ENCODE measurements around the gene PLA2G3.
"Not testable (repeated sequence)": the region's sequence is repeated elsewhere in the genome, so short reads cannot be mapped to it uniquely, and the experiment has no call there.

PLA2G3 gene

DNA sequence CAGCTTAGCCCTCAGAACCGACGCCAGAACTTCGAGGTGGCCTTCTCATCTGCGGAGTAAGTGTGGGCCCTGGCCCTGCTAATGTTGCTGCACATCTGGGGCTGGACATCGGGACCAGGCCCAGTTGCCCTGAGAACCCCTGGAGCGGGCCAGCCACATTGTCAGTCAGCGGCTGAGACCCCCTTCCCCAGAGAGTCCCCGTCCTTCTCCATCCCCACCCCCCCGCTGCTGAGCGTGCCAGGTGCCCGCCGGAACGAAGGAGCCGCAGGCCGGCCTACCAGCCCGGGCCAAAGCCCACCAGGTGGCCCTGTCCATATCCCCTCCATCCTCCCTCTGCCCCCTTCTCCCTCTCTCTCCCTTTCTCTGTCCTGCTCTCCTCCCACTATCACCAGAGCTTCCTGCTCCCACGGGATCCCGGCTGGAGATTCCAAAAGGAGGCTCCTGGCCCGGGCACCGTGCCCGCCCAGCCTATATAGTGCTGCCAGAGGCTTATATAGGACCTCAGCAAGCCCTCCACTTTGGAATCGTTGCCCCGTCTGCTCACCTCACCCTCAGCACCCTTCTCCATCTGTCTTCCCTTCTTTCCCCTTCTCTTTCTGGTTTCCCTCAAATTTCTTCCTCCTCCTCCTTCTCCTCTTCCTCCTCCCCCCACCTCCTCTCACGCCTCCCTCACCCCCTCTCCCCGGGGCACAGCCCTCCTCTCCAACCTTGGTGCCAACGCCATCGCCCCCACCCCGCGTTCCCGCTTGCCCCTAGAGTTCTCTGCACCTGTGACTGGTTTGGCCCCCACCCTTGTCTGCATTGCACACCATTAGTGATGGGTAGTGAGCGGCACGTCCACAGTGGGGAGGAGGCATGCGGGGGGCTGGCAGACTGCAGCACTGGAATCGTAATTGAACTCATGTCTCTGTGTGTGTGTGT is 40.2 kb downstream of the PLA2G3 start:
- no peak for DNase-seq

DNA sequence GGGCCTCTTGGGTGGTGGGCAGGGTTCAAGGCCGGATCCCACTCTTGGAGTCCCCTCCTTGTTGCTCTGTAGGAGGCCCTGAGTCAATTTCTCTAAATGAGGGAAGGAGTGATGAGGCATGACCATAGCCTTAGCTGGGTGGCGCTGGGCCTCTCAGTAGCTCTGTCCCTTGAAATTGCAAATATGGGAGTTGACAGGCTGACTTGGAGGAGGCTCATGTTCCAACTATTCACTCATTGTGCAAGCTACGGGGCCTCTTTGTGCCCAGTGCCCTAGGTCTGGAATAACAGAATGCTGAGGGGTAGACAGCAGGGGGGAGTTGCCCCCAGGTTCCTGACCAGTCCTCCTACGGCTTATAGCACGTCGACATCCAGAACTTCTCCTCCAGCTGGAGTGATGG is 40.9 kb downstream of the PLA2G3 start:
- no peak for DNase-seq

DNA sequence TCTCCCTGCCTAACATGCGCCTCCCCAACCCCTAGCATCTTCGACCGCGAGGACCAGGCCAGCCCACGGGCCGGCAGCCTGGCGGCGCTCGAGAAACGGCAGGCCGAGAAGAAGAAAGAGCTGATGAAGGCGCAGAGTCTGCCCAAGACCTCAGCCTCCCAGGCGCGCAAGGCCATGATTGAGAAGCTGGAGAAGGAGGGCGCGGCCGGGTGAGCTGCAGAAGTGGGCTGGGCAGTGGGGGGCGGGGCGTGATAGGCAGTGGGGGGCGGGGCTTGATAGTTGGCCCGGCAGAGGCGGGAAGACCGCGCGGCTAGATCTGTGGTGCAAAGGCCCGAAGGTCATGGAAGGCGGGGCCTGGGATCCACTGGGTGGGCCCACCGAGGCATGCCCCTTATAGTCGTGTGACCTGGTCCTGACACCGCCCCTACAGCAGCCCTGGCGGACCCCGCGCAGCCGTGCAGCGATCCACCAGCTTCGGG is 41.6 kb downstream of the PLA2G3 start:
- no peak for DNase-seq

DNA sequence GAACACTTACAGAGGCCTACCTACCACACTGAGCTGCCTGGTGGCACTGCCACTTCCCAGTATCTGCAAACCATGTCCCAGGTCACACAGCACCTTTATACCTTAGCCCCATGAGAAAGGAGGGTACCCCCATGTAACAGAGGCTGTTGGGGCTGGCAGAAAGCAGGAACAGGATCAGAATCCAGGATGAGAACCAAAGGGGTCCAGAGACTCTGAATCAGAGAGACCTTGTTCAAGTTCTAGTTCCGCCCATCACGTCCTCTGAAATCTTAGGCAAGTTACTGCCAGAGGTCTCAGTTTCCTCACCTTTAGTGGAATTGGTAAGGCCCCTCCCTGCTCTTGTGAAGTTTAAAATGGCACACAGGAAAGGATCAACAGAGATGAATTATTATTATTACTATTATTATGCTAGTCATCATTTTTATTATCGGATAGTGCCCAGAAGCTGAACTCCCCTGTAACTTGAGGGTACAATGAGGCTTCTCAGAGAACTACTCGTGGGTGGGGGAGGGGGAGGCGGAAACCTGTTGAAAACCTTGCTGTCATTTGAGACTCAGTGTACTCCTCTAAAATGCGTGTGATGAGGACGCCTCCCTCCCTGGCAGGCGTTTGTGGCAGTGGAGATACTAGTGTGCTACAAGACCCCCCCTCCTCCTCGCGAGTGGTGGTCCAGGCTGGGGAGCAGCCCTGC is 42.2 kb downstream of the PLA2G3 start:
- no peak for DNase-seq

DNA sequence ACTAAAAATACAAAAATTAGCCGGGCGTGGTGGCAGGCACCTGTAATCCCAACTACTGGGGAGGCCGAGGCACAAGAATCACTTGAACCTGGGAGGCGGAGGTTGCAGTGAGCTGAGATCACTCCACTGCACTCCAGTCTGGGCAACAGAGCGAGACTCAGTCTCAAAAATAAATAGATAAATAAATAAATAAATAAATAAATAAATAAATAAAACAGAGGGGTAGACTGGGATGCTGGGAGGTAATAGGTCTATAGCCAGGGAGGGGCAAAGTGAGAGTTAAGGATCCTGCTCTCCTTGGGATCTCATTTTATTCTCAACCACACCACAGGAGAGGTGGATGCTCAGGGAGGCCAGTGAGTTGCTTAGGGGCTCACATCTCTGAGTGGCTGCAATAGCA is 42.8 kb downstream of the PLA2G3 start:
- not testable (repeated sequence) for DNase-seq

DNA sequence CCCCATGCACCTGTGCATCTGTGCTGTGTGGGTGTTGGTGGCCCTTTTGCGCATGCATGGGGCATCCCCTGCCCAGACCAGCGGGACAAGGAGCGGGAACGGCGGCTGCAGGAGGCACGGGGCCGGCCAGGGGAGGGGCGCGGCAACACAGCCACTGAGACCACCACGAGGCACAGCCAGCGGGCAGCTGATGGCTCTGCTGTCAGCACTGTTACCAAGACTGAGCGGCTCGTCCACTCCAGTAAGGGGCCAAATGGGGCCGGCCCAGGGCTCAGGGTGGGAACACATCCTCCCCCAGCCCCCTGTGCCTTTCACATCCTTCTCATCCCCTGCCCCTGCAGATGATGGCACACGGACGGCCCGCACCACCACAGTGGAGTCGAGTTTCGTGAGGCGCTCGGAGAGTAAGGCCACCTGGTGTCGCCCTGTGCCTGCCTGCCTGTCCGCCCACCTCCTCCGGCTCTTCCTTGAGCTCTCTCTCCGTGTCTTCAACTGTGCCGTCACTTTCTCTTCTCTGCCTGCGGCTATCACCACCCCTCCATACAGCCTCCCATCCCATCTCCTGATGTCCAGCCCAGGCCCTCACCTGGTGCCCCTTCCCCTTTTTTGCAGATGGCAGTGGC is 43.5 kb downstream of the PLA2G3 start:
- no peak for DNase-seq

DNA sequence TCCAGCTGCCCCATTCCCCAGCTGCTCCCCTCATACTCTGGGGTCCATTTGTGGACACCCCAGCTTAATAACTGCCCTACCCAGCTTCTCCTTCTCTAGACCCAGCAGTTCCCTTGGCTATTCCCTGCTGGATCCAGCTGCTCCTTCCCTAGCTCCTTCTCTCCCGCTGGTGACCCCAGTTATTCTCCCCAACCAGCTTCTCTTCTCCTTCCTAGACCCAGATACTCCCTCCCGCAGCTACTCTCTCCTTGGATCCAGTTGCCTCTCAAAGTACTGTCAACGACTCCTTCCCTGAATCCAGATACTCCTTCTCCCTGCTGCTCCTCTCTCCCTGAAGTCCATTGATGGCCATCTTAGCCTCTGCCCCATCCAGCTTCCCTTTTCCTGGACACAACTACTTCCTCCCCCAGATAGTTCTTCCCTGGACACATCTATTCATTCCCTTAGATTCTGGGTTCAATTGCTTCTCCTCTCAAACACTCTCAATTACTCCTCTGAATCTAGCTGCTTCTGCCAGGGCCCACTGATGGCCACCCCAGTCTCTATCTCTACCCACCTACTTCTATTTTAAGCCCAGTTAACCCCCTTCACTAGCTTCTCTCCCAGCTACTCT is 44.6 kb downstream of the PLA2G3 start:
- DNase-seq, result no peak

DNA sequence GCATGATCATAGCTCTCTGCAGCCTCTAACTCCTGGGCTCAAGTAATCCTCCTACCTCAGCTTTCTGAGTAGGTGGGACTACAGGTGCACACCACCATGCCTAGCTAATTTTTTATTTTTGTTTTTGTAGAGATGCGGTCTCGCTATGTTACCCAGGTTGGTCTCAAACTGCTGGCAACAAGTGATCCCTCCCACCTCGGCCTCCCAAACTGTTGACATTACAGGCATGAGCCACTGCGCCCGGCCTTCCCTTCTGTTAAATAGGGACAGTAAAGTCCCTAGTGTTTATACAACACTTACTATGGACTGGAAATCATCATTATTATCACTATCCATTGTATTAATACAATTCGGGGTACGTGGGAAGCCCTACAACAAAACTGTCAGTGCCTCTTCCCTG is 45.6 kb downstream of the PLA2G3 start:
- no peak for DNase-seq

DNA sequence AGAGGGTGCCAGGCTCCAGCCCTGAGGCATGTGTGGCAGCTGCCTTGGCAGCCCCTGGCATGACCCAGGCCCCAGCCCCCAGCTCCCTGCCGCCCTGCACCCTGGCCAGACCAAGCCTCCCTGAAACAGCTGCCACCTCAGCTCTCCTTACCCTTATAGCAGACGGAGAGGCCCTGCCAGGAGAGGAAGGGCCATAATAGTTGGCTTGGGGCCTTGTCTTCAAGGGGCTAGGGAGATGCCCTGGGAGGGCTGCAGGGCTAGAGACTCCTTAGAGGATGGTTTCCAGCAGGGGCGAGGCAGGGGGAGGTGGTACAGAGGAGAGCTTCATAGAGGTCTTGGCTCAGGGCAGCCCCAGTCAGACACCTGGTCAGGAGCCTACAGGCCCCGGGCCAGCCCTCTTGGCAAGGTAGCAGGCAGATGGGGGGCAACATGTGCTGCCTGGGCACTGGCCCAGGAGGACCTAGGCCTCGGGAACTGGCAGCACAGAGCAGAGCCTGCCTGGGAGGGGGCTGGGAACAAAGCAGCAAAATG is 46.2 kb downstream of the PLA2G3 start:
- no peak for DNase-seq

DNA sequence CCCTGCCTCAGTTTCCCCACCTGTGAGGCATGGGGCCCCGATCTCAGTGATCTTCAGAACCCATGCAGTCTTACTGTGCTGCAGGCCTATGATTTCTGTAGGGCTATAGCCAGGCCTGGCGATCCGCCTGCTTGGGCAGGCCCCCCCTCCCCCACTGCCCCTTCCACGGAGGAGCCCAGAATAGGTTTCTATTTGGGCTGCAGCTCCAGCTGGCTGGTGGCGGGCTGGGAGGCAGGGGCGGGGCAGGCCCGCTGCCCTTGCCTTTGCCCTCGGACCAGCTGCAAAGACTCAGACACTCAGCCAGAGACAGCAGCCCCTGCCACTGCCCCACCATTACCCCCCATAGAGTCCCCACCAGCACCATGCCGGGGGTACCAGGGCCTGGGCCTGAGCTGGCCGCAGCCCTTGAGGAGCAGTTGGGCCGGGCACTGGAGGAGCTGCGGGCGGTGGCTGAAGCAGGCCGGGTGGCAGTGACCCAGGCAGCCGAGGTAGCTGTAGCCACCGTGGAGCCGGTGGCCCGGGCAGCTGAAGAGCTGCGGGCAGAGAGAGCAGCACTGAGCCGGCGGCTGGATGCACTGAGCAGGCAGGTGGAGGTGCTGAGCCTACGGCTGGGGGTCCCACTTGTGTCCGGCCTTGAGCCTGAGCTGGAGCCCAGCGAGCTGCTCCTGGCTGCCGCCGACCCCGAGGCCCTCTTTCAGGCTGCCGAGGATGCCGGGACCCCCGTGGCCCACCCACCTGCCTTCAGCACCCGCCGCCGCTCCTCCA is 47.0 kb downstream of the PLA2G3 start:
- no peak for DNase-seq

DNA sequence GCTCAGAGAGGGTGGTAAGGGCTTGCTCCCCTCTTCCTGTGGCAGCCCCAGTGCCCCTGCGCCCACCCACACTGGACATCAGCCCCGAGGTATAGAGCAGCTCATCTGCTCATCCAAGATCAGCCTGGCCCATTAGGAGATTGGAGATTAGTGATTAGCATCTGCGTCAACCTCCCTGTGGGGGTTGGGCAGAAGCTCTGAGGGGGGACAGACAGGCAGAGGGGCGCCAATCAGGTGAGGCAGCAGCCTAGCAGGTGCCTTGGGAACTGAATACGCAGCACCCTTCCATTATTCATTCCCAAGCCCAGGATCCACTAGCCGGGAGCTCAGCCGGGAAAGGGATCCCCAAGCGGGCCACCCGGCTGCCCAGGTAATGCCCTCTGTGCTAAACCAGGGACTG is 48.1 kb downstream of the PLA2G3 start:
- DNase-seq, result no peak

DNA sequence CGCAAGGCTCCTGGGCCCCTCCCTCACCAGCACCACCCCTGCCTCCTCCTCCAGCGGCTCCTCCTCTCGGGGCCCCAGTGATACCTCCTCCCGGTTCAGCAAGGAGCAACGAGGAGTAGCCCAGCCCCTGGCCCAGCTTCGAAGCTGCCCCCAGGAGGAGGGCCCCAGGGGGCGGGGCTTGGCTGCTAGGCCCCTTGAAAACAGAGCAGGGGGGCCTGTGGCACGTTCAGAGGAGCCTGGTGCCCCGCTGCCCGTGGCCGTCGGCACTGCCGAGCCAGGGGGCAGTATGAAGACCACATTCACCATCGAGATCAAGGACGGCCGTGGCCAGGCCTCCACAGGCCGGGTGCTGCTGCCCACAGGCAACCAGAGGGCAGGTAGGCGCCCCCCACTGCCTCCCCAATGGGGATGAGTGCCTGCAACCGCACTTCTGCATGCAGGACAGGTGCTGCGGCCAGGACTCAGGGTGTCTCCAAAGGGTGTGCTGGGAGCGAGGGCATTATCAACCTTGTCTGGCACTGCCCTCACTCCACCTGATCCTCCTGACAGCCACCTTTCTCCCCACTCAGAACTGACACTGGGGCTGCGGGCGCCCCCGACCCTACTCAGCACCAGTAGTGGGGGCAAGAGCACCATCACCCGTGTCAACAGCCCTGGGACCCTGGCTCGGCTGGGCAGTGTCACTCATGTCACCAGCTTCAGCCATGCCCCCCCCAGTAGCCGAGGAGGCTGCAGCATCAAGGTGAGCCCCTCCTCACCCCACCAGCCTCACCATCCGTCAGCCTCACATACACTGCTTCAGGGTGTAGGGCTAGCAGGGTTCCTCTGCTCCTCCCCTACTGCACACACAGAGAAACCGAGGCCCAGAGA is 49.0 kb downstream of the PLA2G3 start:
- DNase-seq, result no peak

DNA sequence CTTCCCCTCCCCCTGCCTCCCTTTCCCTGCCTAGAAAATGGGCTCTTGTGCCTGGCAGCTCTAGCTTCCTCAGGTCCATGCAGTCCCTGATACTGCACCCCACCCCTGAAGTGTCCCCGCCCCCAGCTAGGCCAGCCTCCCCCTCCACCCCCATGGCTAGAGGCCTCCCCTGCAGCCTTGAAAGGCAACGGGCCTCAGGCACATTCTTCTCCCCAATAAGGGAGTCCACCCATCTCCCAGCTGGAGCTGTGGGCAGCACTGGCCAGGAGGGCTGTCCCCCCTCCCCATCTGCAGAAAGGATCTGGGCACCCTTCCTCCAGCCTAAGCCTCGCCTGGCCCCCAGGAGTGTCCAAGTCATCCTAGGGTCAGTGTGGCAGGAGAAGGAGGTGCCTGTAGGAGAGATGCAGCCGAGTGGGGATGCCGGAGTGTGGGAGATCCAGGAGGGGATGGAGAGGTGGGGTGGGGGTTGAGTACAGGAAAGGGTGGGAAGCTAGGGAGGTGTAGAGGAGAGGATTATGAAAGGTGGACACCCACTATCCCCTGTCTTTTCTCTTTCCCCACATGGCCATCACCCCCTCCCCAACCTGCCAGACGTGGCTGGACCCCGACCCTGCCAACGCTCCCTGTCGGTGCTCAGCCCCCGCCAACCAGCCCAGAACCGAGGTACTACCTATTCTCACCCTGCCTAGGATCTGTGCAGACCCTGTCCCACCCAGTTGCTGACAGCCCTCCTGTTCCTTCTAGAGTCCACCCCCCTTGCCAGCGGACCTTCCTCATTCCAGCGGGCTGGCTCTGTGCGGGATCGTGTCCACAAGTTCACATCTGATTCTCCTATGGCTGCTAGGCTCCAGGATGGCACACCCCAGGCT is 49.9 kb downstream of the PLA2G3 start:
- no peak for DNase-seq

DNA sequence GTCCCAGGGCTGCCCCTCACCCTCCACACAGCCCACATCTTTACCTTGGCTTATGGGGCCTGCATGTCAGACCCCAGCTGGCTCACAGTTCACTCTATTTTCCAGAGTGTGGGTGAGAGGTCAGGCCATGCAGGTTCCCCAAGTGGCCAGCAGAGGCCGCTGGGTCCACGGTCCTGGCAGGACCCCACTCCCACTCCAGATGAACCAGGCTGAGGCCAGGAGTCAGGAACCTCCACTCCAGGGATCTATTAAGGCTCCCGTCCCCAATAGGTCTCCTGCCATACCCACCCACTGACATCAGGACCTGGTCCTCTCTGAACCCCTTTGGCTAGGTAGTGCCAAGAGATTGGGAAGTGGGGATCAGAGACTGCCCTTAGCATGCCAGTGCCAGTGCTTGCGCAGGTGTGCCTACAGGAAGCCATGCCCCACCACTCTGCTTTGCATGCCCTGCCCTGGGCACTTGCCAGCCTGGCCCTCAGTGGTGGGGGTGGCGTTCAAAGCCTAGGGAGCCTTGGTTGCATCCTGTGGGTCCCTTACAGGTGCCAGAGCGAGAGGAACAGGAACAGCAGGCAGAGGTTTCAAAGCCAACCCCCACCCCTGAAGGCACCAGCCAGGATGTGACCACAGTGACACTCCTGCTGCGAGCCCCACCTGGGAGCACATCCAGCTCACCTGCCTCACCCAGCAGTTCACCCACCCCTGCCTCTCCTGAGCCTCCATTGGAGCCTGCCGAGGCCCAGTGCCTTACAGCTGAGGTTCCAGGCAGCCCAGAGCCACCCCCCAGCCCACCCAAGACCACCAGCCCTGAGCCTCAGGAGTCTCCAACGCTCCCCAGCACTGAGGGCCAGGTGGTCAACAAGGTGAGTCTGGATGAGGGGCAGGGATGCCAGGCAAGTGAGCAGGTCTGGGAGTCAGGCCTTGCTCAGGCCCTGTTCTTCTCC is 50.9 kb downstream of the PLA2G3 start:
- peak in 2 of 5 experiments; percentile 27 to 34 for DNase-seq

DNA sequence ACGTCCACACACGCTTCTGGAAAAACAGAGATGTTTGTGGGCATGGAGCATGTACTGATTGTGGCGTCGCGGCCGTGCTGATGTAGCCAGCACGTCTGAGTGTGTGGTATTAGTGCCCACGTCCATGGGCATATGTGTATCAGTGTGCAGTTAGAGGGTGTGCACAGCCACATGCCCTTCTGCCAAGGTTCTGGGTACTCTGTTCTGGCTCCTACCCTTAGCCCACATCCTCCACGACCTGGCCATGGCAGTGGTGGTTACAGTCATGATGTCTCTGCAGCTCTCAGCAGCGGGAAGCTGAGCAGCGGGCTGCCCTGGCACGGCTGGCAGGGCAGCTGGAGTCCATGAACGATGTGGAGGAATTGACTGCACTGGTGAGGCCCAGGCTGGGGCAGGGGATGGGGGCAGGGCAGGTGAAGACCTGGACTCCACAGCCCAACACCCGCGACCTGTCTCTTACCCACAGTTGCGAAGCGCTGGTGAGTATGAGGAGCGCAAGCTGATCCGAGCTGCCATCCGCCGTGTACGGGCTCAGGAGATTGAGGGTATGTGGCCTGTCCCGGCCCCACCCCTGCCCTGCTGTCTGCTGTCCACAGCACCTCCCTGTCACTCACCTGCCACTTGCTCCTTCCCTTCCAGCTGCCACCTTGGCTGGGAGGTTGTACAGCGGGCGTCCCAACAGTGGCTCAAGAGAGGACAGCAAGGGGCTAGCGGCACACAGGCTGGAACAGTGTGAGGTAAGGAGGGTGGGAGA is 51.9 kb downstream of the PLA2G3 start:
- no peak for DNase-seq

DNA sequence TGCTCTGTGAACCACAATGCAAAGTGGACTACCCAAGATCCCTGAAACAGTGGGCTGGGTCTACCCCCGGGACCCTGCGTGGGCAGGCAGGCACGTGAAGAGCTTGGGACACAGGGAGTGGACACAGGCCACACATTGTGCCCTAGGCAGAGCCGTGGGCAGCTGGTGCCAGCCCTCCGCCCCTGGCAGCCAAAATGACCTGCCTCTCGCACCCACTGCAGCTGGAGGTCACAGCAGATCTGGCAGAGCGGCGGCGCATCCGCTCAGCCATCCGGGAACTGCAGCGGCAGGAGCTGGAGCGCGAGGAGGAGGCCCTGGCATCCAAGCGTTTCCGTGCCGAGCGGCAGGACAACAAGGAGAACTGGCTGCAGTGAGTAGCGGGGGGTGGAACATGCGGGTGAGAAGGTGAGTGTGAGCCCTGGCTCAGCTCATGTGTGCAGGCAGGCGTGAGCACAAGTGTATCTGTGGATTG is 52.5 kb downstream of the PLA2G3 start:
- no peak for DNase-seq

DNA sequence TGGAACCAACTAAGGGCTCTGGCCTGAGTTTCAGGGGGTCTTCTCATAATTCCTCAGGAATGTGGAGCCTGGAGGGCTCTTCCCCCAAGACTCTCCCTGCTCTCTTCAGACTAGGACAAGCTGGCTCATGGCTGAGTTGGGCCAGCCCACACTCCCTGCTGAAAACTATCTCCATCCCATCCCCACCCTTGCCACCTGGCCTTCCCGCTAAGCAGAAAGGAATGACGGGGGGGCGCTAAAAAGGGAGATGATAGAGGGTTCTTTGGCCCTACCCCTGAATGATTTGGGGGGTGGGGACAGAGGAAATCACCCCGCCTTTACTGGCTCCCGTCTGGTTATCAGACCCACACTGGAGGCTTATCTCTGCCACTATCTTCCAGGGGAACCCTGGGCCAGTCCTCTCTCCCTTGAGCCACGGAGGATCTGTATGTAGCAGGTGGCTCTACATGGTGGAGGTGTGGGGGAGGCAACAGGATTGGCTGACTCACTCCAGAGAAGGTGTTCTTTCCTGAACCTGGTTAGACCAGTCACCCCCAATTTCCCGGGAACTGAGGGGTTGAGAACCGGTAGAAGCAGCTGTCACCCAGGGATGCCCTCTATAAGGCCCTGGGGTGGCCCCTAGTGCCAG is 53.5 kb downstream of the PLA2G3 start:
- DNase-seq, result no peak

Measured in T-helper 2 cell (primary cell).